ENCODE results near the gene POLR1A.

- TF ChIP-seq RARB (CRISPR knock-in tag; IDR thresholded peaks at IDR 0.05) (no peak), CREB5 (CRISPR knock-in tag; IDR thresholded peaks at IDR 0.05; ENCODE audit: low read depth) (no peak), ZFP30 (CRISPR knock-in tag; IDR thresholded peaks at IDR 0.05) (no peak), SNAI2 (CRISPR knock-in tag; IDR thresholded peaks at IDR 0.05) (no peak), ZFP3 (CRISPR knock-in tag; IDR thresholded peaks at IDR 0.05) (no peak), ZNF8 (CRISPR knock-in tag; IDR thresholded peaks at IDR 0.05) (no peak)
Measured at GRCh38 chr2:85997017-85997970, 108.4 kb downstream of the POLR1A start.

All from SK-N-SH treated with all-trans-retinoic acid at 6 μM for 48 hours (cell line).